Bronchus fibroblast of lung (primary cell): Measurements from ENCODE around the gene ZNF844. TPM values are rescaled to one million over a fixed set of nuclear protein-coding genes. Genes with fewer than 3 reads are reported as not detected.

Experiments
- total RNA-seq: library from RNA; depleted of rRNA; stranded (reverse); fragments of >200 nt; gene quantifications from 2 replicates; pipeline ENCODE4 v1.2.3, GENCODE V29; 2015

Gene ZNF844
- total RNA-seq = 2.4 and 2.7 TPM in 2 replicates

GRCh38 chr19:12064590-12065538, at the start of gene ZNF844:
ZNF844 (plus strand) TSS chr19:12064731; CDS start chr19:12064874, 143 bp downstream.

GRCh38 chr19:12035220-12036172, 29.0 kb upstream of the ZNF844 start, which contains the start of gene ZNF433:
ZNF433 (minus strand) TSS chr19:12035679; CDS start chr19:12035539, 140 bp downstream.

GRCh38 chr19:12052497-12053169, 11.9 kb upstream of the ZNF844 start, which contains the start of gene ZNF878:
ZNF878 (minus strand) TSS chr19:12052961; CDS start chr19:12052801, 160 bp downstream.

Other genes starting within 250 kb of the ZNF844 start
- 3.0 and 3.1 TPM in 2 replicates for gene ZNF439, start 216.0 kb upstream of the ZNF844 start, total RNA-seq
- gene ZNF69, start 176.9 kb upstream of the ZNF844 start, total RNA-seq = 1.8 and 2.7 TPM in 2 replicates
- 3.9 and 5.4 TPM in 2 replicates for gene ZNF700, start 139.6 kb upstream of the ZNF844 start, total RNA-seq
- gene ZNF763, start 99.7 kb upstream of the ZNF844 start, total RNA-seq = 0.17 and 0.59 TPM in 2 replicates
- gene ZNF433, start 29.1 kb upstream of the ZNF844 start, total RNA-seq = 2.4 and 2.7 TPM in 2 replicates
- gene ZNF878, start 11.8 kb upstream of the ZNF844 start, total RNA-seq = 0.15 and 0.17 TPM in 2 replicates
- 2.5 and 3.4 TPM in 2 replicates for gene ZNF20, start 75.6 kb downstream of the ZNF844 start, total RNA-seq
- 3.7 TPM in 2 replicates for gene ZNF625, start 92.0 kb downstream of the ZNF844 start, total RNA-seq
- 1.5 and 2.2 TPM in 2 replicates for gene ZNF136, start 98.4 kb downstream of the ZNF844 start, total RNA-seq
- 2.4 and 3.1 TPM in 2 replicates for gene ZNF44, start 230.2 kb downstream of the ZNF844 start, total RNA-seq